Measurements from ENCODE around the gene TTLL8.
"Not testable (repeated sequence)": the region's sequence is repeated elsewhere in the genome, so short reads cannot be mapped to it uniquely, and the experiment has no call there.

Gene TTLL8

GRCh38 chr22:49999946-50000586, 58.0 kb downstream of the TTLL8 start:
- DNase-seq: no peak

DNA sequence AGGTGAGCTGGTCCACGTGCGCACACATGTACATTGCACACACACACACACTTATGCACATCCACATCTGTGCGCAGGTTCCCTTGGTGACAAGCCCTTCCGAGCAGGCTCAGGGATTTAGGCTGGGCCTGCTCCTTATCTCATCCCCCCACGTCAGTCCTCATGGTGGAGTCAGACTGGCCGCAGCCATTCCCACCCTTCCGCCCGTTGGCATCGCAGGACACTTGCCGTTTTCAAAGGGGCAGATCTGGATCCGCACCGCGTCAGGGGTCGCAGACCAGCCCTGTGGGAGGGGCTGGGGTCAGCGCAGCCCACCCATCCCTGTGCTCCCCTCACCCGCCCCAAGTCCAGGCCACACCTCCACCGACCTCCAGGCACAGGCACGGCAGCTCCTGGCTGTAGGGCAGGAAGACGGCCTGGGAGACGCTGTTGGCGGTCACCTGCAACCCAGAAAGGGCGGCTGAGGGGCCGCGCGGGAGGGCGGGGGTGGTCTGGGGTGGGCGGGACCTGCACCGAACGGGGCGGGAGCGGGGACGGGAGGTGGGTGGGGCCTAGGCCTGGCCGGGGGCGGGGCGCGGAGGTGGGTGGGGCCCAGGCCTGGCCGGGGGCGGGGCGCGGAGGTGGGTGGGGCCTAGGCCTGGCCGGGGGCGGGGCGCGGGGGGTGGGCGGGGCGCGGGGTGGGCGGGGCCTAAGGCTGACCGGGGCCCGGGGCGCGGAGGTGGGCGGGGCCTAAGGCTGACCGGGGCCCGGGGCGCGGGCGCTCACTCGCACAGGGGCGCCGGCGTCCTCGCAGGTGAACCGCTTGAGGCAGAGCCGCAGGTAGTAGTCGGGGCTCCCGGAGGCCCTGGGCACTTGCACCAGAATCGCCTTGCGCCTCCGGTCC, 58.8 kb downstream of the TTLL8 start:
- DNase-seq: no peak

GRCh38 chr22:49998718-49999062, 59.4 kb downstream of the TTLL8 start:
- DNase-seq: no peak

DNA sequence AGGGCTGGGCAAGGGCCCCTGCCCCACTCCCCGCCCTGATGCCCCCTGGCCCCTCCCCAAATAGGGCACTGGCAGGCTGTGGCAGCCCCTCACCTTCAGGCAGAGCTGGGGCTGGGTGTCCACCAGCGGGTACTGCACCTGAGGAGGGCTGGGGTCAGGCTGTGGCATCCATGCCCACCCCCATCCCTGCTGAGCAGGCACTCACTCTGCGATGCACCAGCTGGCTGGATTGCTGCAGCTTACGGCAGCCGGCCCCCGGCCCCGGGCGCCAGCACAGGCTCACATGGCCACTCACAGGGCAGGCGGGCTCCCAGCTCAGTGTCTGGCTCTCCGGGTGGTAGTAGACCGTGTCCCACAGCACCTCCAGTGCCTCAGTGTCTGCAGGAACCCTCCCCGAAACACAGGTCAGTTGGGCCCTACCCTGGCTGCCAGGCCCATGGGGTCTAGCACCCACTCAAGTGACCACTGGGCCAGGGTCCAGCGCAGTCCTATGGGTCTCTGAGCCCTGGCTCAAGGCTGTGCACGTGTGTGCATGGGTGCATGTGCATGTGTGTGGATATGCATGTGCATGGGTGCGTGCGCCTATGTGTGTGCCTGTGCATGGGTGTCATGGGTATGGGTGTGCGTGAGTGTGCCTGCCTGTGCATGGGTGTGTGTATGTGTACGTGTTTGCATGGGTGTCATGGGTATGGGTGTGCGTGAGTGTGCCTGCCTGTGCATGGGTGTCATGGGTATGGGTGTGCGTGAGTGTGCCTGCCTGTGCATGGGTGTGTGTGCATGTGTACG, 60.0 kb downstream of the TTLL8 start:
- DNase-seq: no peak

DNA sequence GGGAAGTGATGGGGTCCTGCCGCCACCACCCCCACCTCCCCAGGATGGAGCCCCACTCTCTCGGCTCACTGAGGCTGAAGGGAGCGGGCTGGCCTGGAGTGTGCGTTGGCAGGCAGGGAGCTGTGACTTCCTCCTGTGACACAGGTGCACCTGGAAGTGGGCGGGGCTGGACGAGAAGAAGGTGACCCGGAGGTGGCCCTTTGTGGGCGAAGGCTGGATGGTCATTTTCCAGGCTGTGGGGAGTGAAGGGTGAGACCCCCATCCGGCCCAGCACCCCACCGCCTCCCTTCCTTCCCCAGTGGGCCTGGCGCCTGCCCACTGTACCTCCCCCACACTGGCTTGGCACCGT, 60.9 kb downstream of the TTLL8 start:
- peak; percentile 82 for DNase-seq

DNA sequence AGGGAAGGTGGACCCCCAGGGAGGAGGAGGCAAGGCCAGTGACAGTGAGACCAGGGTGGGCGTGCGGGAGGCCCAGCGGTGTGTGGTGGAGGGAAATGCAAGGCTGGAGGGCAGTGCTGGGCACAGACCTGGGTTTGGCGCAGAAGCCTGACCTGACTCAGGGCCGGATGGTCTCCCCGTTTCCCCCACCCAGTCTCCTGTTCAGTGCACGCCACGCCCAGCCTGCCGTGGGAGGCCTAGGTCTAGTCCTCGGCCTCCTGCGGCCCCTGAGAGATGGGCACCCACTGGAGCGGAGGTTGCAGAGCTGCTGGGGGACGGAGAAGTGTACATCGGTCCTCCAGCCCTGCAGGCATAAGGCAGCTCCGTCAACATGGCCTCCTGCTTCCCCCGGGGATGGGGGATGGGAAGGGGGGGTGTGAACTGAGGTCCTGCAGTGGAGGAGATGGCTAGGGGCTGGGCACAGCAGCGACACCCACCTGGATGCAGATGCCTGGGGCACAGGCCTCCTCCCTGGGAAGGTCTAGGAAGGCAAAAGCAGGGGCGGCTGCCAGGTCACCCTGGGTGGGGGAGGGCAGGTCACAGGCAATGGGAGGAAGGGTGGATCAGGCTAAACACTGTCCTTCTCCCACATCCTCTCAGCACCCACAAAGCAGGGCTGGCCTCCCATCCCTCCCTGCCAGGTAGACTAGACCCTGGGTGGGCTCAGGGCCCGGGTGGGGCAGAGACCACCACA, 61.4 kb downstream of the TTLL8 start:
- no peak for DNase-seq

GRCh38 chr22:49996119-49996517, 62.0 kb downstream of the TTLL8 start:
- DNase-seq: no peak

DNA sequence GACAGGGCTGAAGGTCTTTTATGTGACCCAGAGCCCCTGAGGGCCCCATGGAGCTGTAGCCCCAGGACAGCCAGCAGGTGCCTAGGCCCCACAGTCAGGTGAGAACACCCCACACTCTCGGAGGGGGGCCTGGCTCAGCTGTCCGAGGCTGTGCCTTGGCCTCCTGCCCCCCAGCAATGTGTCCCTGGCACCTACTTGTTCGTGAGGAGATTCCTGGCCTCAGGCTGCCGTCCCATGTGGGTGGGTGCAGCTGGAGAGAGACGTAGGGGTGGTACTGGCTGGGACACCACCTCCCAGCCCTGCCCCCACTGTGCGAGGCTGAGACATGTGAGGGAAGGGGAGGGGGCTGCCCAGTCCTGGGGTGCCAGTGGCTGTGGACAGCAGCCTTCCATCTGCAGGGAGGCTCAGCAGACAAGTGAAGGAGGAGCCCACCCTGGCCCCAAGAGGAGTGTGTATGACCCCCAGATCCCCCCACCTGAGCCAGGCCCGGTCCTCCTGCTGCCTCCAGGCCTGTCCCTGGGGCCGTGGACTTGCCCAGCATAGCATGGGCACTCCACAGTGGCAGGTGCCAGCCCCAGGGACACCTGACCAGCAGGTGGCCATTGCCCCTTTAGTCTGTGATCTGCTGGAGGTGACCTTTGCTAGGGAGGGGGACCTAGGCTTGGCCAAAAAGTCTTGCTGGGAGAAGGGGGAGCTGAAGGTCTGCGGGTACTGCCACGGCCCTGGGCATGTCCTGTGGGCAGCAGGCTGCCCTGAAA, 62.6 kb downstream of the TTLL8 start:
- no peak for DNase-seq

- no peak for DNase-seq
Observed at GRCh38 chr22:49995041-49995360, 63.1 kb downstream of the TTLL8 start.

DNA sequence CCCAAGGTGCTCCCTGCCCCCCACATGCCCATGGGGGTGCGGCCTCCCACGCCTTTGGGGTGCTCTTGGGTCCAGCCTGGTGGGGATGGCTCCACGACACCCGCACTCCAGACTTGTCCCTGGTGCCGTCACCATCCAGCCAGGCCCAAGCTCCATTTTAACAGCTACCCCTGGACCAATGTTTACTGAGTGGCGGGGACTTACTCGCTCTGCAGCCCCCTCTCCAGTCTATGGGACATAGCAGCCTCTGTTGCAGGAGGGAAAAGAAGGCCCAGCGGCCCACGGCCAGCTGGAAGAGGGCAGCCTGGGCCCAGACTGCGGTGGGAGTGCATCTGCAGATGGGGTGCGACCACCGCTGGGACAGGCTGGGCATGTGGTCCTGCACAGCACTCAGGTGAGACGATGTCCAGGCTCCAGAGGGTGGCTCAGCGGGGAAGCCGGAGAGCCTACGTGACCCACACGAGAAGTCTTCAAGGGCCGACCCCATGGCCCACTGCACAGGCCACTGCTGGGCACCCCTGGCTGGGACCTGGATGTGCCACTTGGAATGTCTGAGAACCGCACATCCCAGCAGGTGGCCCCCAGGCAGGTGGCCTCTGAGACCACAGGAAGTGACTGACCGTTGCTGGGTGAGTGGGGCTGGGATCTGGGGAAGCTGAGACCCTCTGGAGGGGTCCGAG, 63.6 kb downstream of the TTLL8 start:
- DNase-seq: no peak

DNA sequence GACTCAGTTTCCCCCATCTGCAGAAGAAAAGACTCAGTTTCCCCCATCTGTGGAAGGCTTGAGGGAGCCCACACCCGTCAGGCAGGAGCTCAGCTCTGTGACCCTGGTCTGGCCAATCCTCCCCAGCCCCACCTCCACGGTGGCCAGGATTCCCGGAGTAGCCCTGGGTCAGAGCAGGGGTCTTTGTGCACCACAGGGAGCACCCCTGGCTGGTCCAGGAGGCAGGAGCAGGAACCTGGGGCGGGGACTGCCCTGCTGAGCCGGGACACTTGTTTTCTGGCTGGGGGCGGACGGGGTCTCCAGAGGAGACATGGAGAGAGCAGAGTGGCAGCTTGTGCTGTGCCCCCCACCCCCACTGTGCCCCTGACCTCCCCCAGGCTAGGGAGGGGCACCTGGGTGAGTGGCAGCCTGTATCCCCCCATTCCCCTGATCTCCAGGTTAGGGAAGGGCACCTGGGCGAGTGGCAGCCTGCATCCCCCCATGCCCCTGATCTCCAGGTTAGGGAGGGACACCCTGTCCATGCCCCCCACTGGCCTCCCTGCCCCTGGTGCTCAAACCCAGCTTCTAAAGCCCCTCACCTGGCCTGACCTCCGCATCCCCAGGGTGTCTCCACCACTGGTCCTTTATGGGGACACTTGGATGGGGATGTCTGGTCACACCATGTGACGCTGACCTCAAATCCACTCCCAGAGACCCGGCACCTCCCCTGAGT, 64.3 kb downstream of the TTLL8 start:
- no peak for DNase-seq

- peak; percentile 85 for DNase-seq
Observed at GRCh38 chr22:49992921-49993648, 65.0 kb downstream of the TTLL8 start.

DNA sequence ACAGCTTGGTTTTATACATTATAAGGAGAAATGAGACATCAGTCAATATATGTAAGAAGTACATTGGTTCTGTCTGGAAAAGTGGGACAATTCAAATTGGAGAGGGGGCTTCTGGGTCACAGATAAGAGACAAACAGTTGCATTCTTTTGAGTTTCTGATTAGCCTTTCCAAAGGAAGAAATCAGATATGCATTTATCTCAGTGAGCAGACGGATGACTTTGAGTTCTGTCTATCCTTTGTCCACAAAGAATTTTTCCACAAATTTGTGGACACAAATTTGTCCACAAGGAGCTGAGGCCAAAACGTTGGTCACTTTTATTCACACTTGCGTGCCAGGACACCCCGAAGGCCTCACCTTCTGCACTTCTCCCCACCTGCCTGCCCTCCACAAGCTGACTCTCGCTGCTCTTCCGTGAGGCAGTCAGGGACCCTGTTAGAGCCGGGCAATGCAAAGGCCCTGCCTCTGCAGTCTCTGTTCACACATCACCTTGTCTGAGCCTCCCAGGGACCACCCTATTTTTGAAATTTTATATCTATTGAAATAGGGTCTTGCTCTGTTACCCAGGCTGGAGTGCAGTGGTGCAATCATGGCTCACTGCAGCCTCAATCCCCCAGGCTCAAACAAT, 66.1 kb downstream of the TTLL8 start:
- DNase-seq: no peak

DNA sequence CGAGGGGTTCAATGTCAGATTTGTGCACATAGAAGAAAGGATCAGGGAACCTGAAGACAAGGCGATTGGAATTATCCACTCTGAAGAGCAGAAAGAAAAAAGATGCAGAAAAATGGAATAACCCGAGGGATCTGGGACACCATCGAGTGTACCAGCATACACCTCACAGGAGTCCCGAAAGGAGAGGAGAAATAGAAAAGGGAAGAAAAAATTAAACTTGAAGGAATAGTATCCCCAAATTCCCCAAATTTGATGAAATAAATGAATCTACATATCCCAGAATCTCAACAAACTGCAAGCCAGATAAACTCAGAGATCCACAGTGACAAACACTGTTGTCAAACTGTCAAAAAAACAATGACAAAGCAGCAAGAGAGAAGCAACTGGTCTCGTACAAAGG, 66.9 kb downstream of the TTLL8 start:
- no peak for DNase-seq

DNA sequence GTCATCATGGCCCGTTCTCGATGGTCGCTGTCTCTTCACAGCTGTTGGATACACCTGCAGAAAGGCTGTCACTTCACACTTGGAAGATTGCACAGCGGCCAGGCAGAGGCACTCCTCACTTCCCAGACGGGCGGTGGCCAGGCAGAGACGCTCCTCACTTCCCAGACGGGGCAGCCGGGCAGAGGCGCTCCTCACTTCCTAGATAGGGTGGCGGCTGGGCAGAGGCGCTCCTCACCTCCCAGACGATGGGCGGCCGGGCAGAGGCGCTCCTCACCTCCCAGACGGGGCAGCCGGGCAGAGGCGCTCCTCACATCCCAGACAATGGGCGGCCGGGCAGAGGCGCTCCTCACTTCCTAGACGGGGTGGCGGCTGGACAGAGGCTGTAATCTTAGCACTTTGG, 68.3 kb downstream of the TTLL8 start:
- not testable (repeated sequence) for DNase-seq

- DNase-seq: no peak
Observed at GRCh38 chr22:49986325-49986724, 71.8 kb downstream of the TTLL8 start.

DNA sequence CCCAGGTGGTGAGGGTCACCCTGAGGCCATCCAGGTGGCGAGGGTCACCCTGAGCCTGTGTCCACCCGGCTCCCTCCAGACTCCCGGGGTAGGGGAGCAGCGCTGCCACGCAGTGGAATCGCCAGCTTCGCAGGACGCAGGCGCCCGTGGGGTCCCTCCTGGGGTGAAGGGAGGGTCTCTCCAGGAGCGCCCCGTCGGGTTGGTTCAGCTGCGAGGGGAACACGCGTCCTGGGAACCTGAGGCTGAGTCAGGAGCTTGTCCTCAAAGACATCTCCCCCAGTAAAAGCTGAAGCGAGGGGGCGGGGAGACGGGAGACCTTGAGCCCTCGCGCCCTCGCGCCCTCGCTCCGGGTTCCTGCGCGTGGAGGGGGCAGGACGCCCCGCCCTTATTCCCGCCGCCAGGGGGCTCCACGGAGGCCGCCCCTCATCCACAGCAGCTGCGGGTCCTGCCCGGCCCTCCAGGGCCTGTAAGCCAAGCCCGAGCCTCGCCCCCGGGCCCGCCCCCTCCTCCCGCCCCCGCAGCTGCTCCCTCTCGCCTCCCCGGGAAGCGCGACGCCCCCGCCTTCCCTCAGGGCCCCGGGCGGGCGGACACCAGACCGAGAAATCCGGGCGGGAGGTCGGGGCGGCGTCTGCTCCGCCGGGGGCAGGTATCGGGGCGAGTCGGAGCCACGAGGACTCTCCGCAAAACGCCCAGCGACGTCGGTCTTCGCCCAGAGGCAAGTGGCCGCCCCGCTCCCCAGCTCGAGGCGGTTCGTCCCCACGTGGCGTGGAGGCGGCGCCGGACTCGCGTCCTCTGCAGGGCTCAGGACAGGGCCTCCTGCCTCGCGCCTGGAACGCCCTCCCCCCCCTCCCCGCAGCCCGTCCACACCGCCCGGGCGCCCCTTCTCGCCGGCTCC, 74.7 kb downstream of the TTLL8 start:
- no peak for DNase-seq

- DNase-seq: not testable (repeated sequence)
Observed at GRCh38 chr22:49981799-49982198, 76.3 kb downstream of the TTLL8 start.
